GM21447 (cell line): ENCODE results near the gene RALGPS1.
"Not testable (repeated sequence)": the region's sequence is repeated elsewhere in the genome, so short reads cannot be mapped to it uniquely, and the experiment has no call there.

ENCODE experiments used
- ATAC-seq: cut with Tn5 transposase; IDR thresholded peaks from one replicate; pipeline ENCODE4 v1.9.1; 2021; ENCODE audit not compliant: unreplicated experiment

The RALGPS1 gene

GRCh38 chr9:127168756-127169574, 254.4 kb downstream of the RALGPS1 start:
- no peak for ATAC-seq

- no peak for ATAC-seq
Observed at GRCh38 chr9:127169575-127169883, 254.9 kb downstream of the RALGPS1 start.

- no peak for ATAC-seq
Observed at GRCh38 chr9:127170103-127170502, 255.5 kb downstream of the RALGPS1 start.

DNA sequence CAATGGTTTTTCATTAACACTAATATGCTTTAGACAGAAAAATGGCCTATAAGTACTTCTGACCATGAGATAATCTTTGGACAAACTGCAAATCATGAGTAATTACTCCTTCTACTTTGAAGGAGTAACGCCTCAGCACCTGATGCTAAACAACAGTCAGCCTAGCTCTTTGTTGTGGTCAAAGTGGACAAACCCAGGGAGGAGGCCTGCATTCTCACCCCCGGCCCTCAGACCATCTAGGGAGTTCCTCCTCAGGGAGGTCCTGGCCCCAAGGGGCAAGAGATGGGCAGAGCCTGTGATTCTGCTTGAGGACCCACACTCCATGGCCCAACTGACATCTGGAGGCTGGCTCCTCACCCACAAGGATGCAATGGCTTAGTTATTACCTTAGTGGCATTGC, 256.1 kb downstream of the RALGPS1 start:
- no peak for ATAC-seq

DNA sequence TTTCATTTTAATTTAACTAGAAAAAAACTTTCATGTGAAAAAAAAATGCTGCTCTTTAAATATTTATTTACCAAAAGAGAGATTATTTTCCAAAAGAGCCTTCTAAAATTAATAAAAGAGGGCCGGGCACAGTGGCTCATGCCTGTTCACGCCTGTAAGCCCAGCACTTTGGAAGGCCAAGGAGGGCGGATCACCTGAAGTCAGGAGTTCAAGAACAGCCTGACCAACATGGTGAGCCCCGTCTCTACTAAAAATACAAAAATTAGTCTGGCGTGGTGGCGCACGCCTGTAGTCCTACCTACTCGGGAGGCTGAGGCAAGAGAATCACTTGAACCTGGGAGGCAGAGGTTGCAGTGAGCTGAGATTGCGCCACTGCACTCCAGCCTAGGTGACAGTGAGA, 256.8 kb downstream of the RALGPS1 start:
- ATAC-seq, result not testable (repeated sequence)

GRCh38 chr9:127172066-127172707, 257.6 kb downstream of the RALGPS1 start:
- ATAC-seq, result no peak

DNA sequence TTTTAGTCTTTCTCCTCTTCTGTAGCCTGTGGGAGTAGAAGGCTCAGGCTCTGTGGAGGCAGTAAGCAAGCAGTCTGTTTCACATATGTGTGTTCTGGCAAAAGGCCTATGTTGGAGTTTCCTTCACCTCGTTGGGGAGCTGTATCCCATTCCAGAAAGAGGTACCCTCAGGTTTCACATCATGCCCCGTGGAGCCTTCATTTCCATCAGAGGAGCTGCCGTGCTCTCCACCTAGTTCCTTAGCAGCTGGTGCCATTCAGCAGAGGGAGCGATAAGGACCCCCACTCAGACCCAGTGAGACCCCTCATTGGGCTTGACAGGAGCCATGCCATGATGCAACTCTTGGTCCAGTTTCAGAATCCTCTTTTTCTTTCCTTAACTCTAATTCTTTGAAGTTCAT, 258.5 kb downstream of the RALGPS1 start:
- no peak for ATAC-seq

GRCh38 chr9:127174386-127175318, 260.1 kb downstream of the RALGPS1 start:
- ATAC-seq, result no peak

DNA sequence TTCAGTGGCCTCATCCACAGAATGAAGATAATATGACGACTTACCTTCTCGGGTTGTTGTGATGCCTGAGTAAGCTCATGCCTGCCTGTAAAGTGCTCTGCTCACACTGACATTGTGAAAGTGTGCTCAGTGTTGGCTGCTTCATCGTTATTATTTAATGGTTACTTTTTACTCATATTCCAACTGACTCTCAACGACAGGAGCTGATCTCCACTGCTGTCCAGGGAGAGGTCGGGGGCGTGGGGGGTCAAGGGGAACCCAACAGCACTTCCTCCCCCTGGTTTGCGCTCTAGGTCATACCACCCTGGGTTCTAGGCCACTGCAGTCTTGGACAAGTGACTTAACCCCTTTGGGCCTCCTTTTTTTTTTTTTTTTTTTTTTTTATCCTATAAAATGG, 260.7 kb downstream of the RALGPS1 start:
- ATAC-seq, result no peak

GRCh38 chr9:127175764-127176163, 261.2 kb downstream of the RALGPS1 start:
- ATAC-seq, result no peak

DNA sequence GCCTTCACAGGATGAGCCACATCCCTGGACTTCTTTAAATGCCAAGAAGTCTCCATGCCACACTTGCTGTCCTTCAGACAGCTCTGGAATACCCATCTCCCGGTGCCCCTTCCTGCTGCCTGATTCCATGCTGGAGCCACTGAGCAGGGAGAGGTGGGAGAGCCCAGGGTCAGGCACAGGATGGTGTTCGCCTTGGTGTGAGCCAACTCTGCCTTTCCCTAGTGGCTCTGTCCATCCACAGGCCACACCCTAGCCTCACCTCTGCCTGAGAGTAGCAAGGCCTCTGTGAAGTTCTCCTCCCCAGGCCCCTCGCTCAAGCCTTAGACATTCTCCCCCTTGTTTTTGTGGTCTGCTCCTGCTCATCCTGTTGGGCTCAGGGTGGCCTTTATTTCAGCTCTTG, 262.0 kb downstream of the RALGPS1 start:
- ATAC-seq, result no peak

- no peak for ATAC-seq
Observed at GRCh38 chr9:127177231-127177630, 262.6 kb downstream of the RALGPS1 start.

GRCh38 chr9:127177665-127178265, 263.2 kb downstream of the RALGPS1 start:
- no peak for ATAC-seq

DNA sequence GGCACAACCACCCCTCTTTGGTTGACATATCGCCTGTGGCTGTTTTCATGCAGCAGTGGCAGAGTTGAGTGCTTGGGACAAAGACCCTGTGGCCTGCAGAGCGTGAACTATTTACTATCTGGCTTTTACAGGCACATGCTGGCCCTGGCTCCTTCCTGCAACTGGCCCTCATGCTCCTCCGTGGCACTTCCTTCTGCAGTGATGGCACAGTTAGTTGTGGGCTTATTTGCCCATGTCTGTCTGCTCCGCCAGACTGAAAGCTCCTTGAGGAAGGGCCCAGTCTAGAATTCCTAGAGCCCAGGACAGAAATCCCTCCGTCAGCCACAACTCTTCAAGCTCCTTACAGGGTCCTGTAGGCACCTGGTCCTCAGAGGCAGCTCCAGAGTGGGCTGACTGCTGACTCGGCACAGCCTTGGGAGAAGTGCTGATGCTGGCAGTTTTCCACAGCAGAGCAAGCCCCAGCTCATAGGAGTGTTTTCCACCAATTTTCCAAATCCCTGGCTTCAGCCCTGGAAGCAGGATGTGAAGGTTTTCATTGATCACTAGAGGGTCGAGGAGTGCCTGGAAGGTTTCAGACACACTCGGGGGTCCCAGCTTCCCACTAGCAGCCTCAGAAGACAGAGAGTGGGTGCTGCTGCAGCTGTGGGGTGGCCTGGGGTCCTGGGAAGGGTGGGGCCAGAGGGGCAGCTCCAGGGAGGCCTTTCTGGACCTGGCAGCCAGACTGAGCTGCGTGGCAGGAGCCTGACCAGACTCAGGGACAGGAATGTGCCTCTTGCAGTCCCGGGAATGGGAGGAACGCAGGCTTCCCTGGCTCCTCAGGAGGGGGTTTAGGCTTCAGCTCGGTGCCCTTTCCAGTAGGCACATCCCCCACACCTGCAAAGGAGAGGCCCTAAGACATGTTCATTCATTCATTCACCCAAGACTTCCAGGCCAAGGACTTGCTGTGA, 264.4 kb downstream of the RALGPS1 start:
- ATAC-seq, result no peak

DNA sequence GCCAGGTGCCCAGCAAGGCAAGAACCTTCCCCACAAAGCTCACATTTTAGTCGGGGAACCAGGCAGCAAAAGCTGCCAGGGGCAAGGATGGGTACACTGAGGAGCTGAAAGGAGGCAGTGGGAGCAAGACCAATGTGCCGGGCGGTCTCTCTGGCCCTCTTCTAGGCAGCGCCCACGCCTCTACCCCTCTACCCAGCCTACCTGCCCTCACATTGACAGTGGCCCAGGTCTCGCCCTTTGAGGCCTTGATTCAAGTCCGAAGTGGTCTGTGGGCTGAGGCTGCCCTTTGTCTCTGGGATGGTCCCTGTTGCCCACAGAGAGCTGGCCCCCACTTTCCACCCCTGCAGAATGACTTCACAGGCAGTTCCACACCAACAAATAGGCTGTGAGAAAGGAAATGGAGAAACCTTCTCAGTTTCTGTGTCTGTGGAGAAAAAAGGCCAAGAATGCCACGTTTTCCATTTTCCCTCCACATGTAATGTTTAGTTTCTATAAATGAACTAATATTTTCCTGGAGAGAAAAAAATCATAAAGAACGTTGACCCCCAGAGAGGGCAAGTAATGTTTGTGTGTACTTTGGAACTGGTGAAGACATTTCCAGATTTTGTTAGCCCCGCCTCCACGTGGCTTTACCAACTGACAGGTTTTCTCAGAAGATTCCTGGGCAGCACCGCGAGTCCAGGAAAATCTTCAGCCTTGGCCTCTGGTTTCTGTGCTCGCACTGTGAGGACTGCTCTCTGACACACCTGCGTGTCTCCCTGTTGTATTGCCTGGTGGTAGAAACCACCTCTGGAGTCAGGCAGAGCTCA, 265.3 kb downstream of the RALGPS1 start:
- ATAC-seq, result no peak

GRCh38 chr9:127180457-127181314, 266.1 kb downstream of the RALGPS1 start:
- no peak for ATAC-seq

DNA sequence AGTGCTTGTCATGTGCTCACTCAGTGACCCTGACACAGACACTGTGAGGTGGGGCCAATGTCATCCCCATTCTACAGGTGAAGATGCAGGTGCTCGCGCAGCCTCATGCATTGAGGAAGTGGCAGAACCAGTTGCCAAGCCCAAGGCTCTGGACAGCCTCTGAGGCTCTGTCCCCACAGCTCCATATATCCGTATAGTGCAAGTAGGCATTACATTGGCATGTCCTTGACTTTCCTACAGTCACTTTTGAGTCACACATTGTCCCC, 266.7 kb downstream of the RALGPS1 start:
- no peak for ATAC-seq

- ATAC-seq, result no peak
Observed at GRCh38 chr9:127181595-127182190, 267.1 kb downstream of the RALGPS1 start.
